Hepatocyte (in vitro differentiated cells): ENCODE data around the gene KCNA5. TPM values are rescaled to one million over a fixed set of nuclear protein-coding genes. Genes with fewer than 3 reads are reported as not detected.
A peak's percentile ranks its signal among the peaks of the same experiment; 100 is the strongest.

ENCODE experiments used
- DNase-seq: peaks from one replicate; pipeline ENCODE4 v3.0.0-alpha.2; 2016; ENCODE audit warnings: low spot score
- H2AFZ ChIP-seq: fragments of 200-600 bp; sonication (generic); 2 replicates; pipeline ENCODE4 v1.6.0; 2016; ENCODE audit warnings: antibody characterized with exemption, mild to moderate bottlenecking
- H3K27ac ChIP-seq: fragments of 200-600 bp; sonication (generic); 2 replicates; pipeline ENCODE4 v1.5.1; 2016; ENCODE audit warnings: mild to moderate bottlenecking
- H3K27me3 ChIP-seq: fragments of 200-600 bp; sonication (generic); 2 replicates; pipeline ENCODE4 v1.6.1; 2016
- H3K36me3 ChIP-seq: fragments of 200-600 bp; sonication (generic); replicated peaks from 2 replicates; pipeline ENCODE4 v1.5.1; 2016; ENCODE audit warnings: low read depth; ENCODE audit not compliant: insufficient read depth
- H3K4me1 ChIP-seq: fragments of 200-600 bp; sonication (generic); 2 replicates; pipeline ENCODE4 v1.5.1; 2016; ENCODE audit warnings: mild to moderate bottlenecking, moderate library complexity; ENCODE audit not compliant: insufficient read depth
- H3K4me2 ChIP-seq: fragments of 200-600 bp; sonication (generic); 2 replicates; pipeline ENCODE4 v1.6.0; 2016
- H3K4me3 ChIP-seq: fragments of 200-600 bp; sonication (generic); 2 replicates; pipeline ENCODE4 v1.5.1; 2016; ENCODE audit warnings: mild to moderate bottlenecking
- H3K79me2 ChIP-seq: fragments of 200-600 bp; sonication (generic); 2 replicates; pipeline ENCODE4 v1.6.0; 2017; ENCODE audit warnings: mild to moderate bottlenecking
- H3K9me2 ChIP-seq: fragments of 200-600 bp; sonication (generic); replicated peaks from 2 replicates; pipeline ENCODE4 v1.6.0; 2017; ENCODE audit warnings: mild to moderate bottlenecking; ENCODE audit not compliant: insufficient read depth
- H3K9me3 ChIP-seq: fragments of 200-600 bp; sonication (generic); 2 replicates; pipeline ENCODE4 v1.5.1; 2016; ENCODE audit warnings: low read depth, mild to moderate bottlenecking
- H4K20me1 ChIP-seq: fragments of 200-600 bp; sonication (generic); 2 replicates; pipeline ENCODE4 v1.6.0; 2016; ENCODE audit warnings: mild to moderate bottlenecking; ENCODE audit not compliant: insufficient read depth, poor library complexity, severe bottlenecking
- CTCF ChIP-seq: fragments of 200-600 bp; sonication (generic); IDR thresholded peaks from 2 replicates; pipeline ENCODE4 v1.5.1; 2016; ENCODE audit warnings: antibody characterized with exemption, mild to moderate bottlenecking; ENCODE audit not compliant: poor library complexity
- EZH2 ChIP-seq: fragments of 200-600 bp; sonication (generic); IDR thresholded peaks from 2 replicates; pipeline ENCODE4 v1.6.1; 2016; ENCODE audit warnings: antibody characterized with exemption, mild to moderate bottlenecking, borderline replicate concordance
- EZH2phosphoT487 ChIP-seq: fragments of 200-600 bp; sonication (generic); IDR thresholded peaks from one replicate; pipeline ENCODE4 v1.6.1; 2018; ENCODE audit warnings: antibody characterized with exemption, mild to moderate bottlenecking, low read depth, moderate library complexity; ENCODE audit not compliant: unreplicated experiment, severe bottlenecking
- WGBS: methylation state at CpG from one replicate; pipeline ENCODE4 v1.1.6; 2016; ENCODE audit warnings: low lambda C conversion rate; ENCODE audit errors: missing lambda C conversion rate; 5-methylcytosine and 5-hydroxymethylcytosine counted together
- polyA plus RNA-seq: library from polyadenylated mRNA; unstranded; fragments of >200 nt; fragmentation: Nextera tagmentation; extraction: Ambion mirVana; gene quantifications from 2 replicates; pipeline ENCODE4 v1.2.1, GENCODE V29; 2016
- total RNA-seq: library from RNA; depleted of rRNA; stranded (reverse); fragments of >200 nt; gene quantifications from 2 replicates; pipeline ENCODE4 v1.2.3, GENCODE V29; 2014

KCNA5 gene
- total and polyA plus RNA-seq, 2 experiments from 2014 or later: 1.8 to 2.8 TPM

GRCh38 chr12:5044420-5045295, 979 bp downstream of the KCNA5 start:
- H3K79me2 ChIP-seq: no peaks in the 10 kb centered on the region
- peaks cover 26% of the 10 kb centered on the region for H3K4me1 ChIP-seq
- 81% methylated on average over 63 of the region's 71 CpGs for WGBS
- H3K9me2 ChIP-seq: no peaks in the 10 kb centered on the region
- no peak for DNase-seq
- H3K36me3 ChIP-seq: no peaks in the 10 kb centered on the region
- H3K9me3 ChIP-seq: no peaks in the 10 kb centered on the region
- H2AFZ ChIP-seq: no peak overlapping the region
- H3K4me3 ChIP-seq: no peak overlapping the region
- no peak overlapping the region for H3K27ac ChIP-seq
- peaks cover 75% of the 10 kb centered on the region for H3K27me3 ChIP-seq
- H3K4me2 ChIP-seq: peak overlapping the region; percentile 71
- no peaks in the 10 kb centered on the region for H4K20me1 ChIP-seq
- no peak for TF ChIP-seq EZH2phosphoT487
- no peak for TF ChIP-seq CTCF
- no peak for TF ChIP-seq EZH2

GRCh38 chr12:5047094-5047493, 3.4 kb downstream of the KCNA5 start:
- Histone ChIP-seq H3K4me2 (peak overlapping the region; percentile 28), H3K4me3 (no peak overlapping the region)

GRCh38 chr12:5047729-5048128, 4.0 kb downstream of the KCNA5 start:
- DNase-seq: no peak
- H3K4me3 ChIP-seq: no peak overlapping the region
- no peak for TF ChIP-seq EZH2
- no peak for TF ChIP-seq CTCF
- TF ChIP-seq EZH2phosphoT487: no peak
- H3K9me2 ChIP-seq: no peaks in the 10 kb centered on the region
- no peaks in the 10 kb centered on the region for H3K36me3 ChIP-seq
- peaks cover 62% of the 10 kb centered on the region for H3K27me3 ChIP-seq
- no peaks in the 10 kb centered on the region for H3K79me2 ChIP-seq
- peaks cover 37% of the 10 kb centered on the region for H3K4me1 ChIP-seq
- H3K4me2 ChIP-seq: peak overlapping the region; percentile 28
- 36% methylated on average over 6 of the region's 6 CpGs for WGBS
- no peak overlapping the region for H3K27ac ChIP-seq
- no peaks in the 10 kb centered on the region for H3K9me3 ChIP-seq
- H2AFZ ChIP-seq: no peak overlapping the region
- H4K20me1 ChIP-seq: no peaks in the 10 kb centered on the region

More at GRCh38 chr12:5047094-5047493, 3.4 kb downstream of the KCNA5 start:
- H3K79me2 ChIP-seq: no peaks in the 10 kb centered on the region
- H2AFZ ChIP-seq: no peak overlapping the region
- H3K27ac ChIP-seq: no peak overlapping the region
- no peaks in the 10 kb centered on the region for H3K9me2 ChIP-seq
- 25% methylated on average over 5 of the region's 5 CpGs for WGBS
- H3K27me3 ChIP-seq: peaks cover 62% of the 10 kb centered on the region
- TF ChIP-seq EZH2: no peak
- TF ChIP-seq CTCF: no peak
- TF ChIP-seq EZH2phosphoT487: no peak
- H3K4me1 ChIP-seq: peaks cover 32% of the 10 kb centered on the region
- H3K9me3 ChIP-seq: no peaks in the 10 kb centered on the region
- DNase-seq: no peak
- no peaks in the 10 kb centered on the region for H4K20me1 ChIP-seq
- no peaks in the 10 kb centered on the region for H3K36me3 ChIP-seq
